DOHH2 (cell line): ENCODE data around the gene CITED2.

Experiments
- H3F3A ChIP-seq: fragments of 200-600 bp; sonication (generic), shearing (Covaris generic); 2 replicates; pipeline ENCODE4 v1.6.0; 2016; ENCODE audit warnings: antibody characterized with exemption, mild to moderate bottlenecking; ENCODE audit not compliant: control insufficient read depth, insufficient read depth
- H3K27ac ChIP-seq: fragments of 200-600 bp; sonication (generic); 2 replicates; pipeline ENCODE4 v1.5.1; 2014; ENCODE audit warnings: low read depth, mild to moderate bottlenecking, low read length, moderate library complexity
- H3K27me3 ChIP-seq: fragments of 200-600 bp; sonication (generic); 2 replicates; pipeline ENCODE4 v1.6.1; 2014; ENCODE audit warnings: mild to moderate bottlenecking, low read length, mixed read lengths; ENCODE audit not compliant: control insufficient read depth
- H3K36me3 ChIP-seq: fragments of 200-600 bp; sonication (generic); 2 replicates; pipeline ENCODE4 v1.6.1; 2014; ENCODE audit warnings: mild to moderate bottlenecking, low read length, moderate library complexity, mixed read lengths; ENCODE audit not compliant: control insufficient read depth
- H3K4me1 ChIP-seq: fragments of 200-600 bp; sonication (generic); 2 replicates; pipeline ENCODE4 v1.6.1; 2014; ENCODE audit warnings: mild to moderate bottlenecking, low read length, mixed read lengths; ENCODE audit not compliant: control insufficient read depth
- H3K4me2 ChIP-seq: fragments of 200-600 bp; sonication (generic); 2 replicates; pipeline ENCODE4 v1.6.0; 2014; ENCODE audit warnings: mild to moderate bottlenecking, low read length, moderate library complexity
- H3K4me3 ChIP-seq: fragments of 200-600 bp; sonication (generic); 2 replicates; pipeline ENCODE4 v1.5.1; 2014; ENCODE audit warnings: mild to moderate bottlenecking, low read length, mixed read lengths
- H3K79me2 ChIP-seq: fragments of 200-600 bp; sonication (generic); 2 replicates; pipeline ENCODE4 v1.6.1; 2014; ENCODE audit warnings: mild to moderate bottlenecking, low read length, mixed read lengths; ENCODE audit not compliant: control insufficient read depth
- H3K9me2 ChIP-seq: fragments of 200-600 bp; sonication (generic); replicated peaks from 2 replicates; pipeline ENCODE4 v1.6.1; 2014; ENCODE audit warnings: mild to moderate bottlenecking, low read length, mixed read lengths; ENCODE audit not compliant: control insufficient read depth
- H3K9me3 ChIP-seq: fragments of 200-600 bp; sonication (generic); 2 replicates; pipeline ENCODE4 v1.6.1; 2014; ENCODE audit warnings: antibody characterized with exemption, low read length, mixed read lengths; ENCODE audit not compliant: control insufficient read depth, insufficient read depth
- H4K20me1 ChIP-seq: fragments of 200-600 bp; sonication (generic); 2 replicates; pipeline ENCODE4 v1.6.0; 2014; ENCODE audit warnings: low read depth, mild to moderate bottlenecking, antibody characterized with exemption, low read length, moderate library complexity; ENCODE audit not compliant: control insufficient read depth, insufficient read depth
- CTCF ChIP-seq: fragments of 200-600 bp; sonication (generic); IDR thresholded peaks from one replicate; pipeline ENCODE4 v1.5.1; 2014; ENCODE audit warnings: antibody characterized with exemption, mild to moderate bottlenecking, low read depth, low read length; ENCODE audit not compliant: poor library complexity, severe bottlenecking
- EZH2phosphoT487 ChIP-seq: fragments of 200-600 bp; sonication (generic); IDR thresholded peaks from 2 replicates; pipeline ENCODE4 v1.6.1; 2017; ENCODE audit warnings: borderline replicate concordance, mild to moderate bottlenecking, antibody characterized with exemption, low read length, moderate library complexity, mixed read lengths

CITED2 gene

DNA sequence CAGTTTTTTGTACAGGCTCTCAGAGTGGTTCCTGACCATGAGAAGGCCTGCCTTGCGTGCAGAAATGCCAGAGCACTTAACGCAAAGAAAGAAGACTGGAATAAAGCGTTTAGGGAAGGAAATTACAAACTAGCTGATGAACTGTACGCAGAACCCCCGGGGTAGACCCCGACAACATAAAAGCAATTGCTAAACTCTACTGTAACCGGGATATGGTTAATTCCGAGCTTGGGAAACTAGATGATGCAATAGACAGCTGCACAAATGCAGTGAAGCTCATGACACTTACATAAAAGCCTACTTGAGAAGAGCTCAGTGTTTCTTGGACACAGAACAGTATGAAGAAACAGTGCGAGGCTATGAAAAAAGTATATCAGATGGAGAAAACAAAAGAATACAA, 35.7 kb downstream of the CITED2 start:
- no peaks in the 10 kb centered on the region for H3K27me3 ChIP-seq
- no peaks in the 10 kb centered on the region for H4K20me1 ChIP-seq
- H3K9me3 ChIP-seq: no peaks in the 10 kb centered on the region
- H3K4me1 ChIP-seq: peaks cover 52% of the 10 kb centered on the region
- H3F3A ChIP-seq: no peaks in the 10 kb centered on the region
- H3K79me2 ChIP-seq: no peaks in the 10 kb centered on the region
- no peaks in the 10 kb centered on the region for H3K36me3 ChIP-seq
- TF ChIP-seq EZH2phosphoT487: no peak
- TF ChIP-seq CTCF: no peak
- no peak overlapping the region for H3K4me3 ChIP-seq
- H3K9me2 ChIP-seq: no peaks in the 10 kb centered on the region
- no peak overlapping the region for H3K27ac ChIP-seq
- H3K4me2 ChIP-seq: no peak overlapping the region

GRCh38 chr6:139337830-139338229, 36.6 kb downstream of the CITED2 start:
- H3K36me3 ChIP-seq: no peaks in the 10 kb centered on the region
- H3K4me3 ChIP-seq: no peak overlapping the region
- TF ChIP-seq EZH2phosphoT487 (no peak), CTCF (no peak)
- no peaks in the 10 kb centered on the region for H3F3A ChIP-seq
- H4K20me1 ChIP-seq: no peaks in the 10 kb centered on the region
- H3K27me3 ChIP-seq: no peaks in the 10 kb centered on the region
- no peaks in the 10 kb centered on the region for H3K9me2 ChIP-seq
- H3K4me2 ChIP-seq: no peak overlapping the region
- H3K9me3 ChIP-seq: no peaks in the 10 kb centered on the region
- no peaks in the 10 kb centered on the region for H3K79me2 ChIP-seq
- peaks cover 42% of the 10 kb centered on the region for H3K4me1 ChIP-seq
- no peak overlapping the region for H3K27ac ChIP-seq

DNA sequence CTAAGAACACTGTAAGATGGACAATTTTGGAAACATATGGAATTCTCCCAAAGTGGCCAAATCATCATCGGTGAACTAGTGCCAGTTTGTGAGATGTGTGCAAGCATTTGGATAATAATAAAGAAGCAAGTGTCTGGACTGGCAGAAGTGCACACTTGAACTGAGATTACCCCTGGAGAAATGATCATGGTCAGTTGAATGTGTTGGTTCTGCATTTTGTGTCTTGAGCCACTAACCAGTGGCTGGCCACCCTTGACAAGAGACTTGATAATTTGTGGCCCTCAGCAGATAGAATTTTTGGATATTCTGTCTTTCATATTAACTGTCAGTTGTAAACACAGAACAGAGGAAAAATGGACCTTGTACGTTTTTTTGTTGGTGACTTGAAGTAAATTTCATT, 37.4 kb downstream of the CITED2 start:
- H3K27ac ChIP-seq: peak overlapping the region; percentile 56
- H3K4me1 ChIP-seq: peaks cover 39% of the 10 kb centered on the region
- H3K4me2 ChIP-seq: peak overlapping the region; percentile 48
- no peaks in the 10 kb centered on the region for H3K9me3 ChIP-seq
- H3K27me3 ChIP-seq: no peaks in the 10 kb centered on the region
- H3K9me2 ChIP-seq: no peaks in the 10 kb centered on the region
- peak overlapping the region; percentile 22; the same call in 1 of the 2 replicates for H3K4me3 ChIP-seq
- no peaks in the 10 kb centered on the region for H4K20me1 ChIP-seq
- H3K36me3 ChIP-seq: no peaks in the 10 kb centered on the region
- TF ChIP-seq EZH2phosphoT487 (no peak), CTCF (no peak)
- H3F3A ChIP-seq: no peaks in the 10 kb centered on the region
- no peaks in the 10 kb centered on the region for H3K79me2 ChIP-seq

DNA sequence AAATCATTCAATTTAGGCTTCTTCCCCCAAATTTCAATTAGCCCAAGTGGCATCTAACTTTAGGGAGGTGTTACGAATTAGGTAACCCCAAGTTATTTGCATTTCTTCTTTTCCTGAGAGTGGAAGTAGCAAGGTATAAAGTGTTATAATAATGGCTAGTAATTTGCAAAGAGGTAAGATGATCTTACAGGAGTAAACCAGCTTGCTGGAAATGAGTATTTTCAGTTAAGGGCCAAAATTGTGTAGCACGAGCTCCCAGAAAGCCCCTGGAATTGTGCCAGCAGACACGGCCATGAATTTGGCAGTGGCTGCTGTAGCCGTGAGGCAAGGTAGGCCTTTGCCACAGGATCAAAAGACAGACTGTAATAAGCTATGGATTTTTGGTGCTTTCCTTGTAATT, 38.0 kb downstream of the CITED2 start:
- Histone ChIP-seq H3K27ac (peak overlapping the region; percentile 56), H3K4me2 (peak overlapping the region; percentile 48), H3K9me3 (no peaks in the 10 kb centered on the region)

More for the DNA sequence above, 38.0 kb downstream of the CITED2 start:
- Histone ChIP-seq H3K27me3 (no peaks in the 10 kb centered on the region), H3K79me2 (no peaks in the 10 kb centered on the region), H4K20me1 (no peaks in the 10 kb centered on the region), H3F3A (no peaks in the 10 kb centered on the region), H3K36me3 (no peaks in the 10 kb centered on the region), H3K4me1 (peaks cover 39% of the 10 kb centered on the region), H3K4me3 (peak overlapping the region; percentile 22), H3K9me2 (no peaks in the 10 kb centered on the region)
- TF ChIP-seq CTCF: no peak
- no peak for TF ChIP-seq EZH2phosphoT487
